ENCODE results near the gene ORC5.
A peak's percentile ranks its signal among the peaks of the same experiment; 100 is the strongest.

The ORC5 gene

DNA sequence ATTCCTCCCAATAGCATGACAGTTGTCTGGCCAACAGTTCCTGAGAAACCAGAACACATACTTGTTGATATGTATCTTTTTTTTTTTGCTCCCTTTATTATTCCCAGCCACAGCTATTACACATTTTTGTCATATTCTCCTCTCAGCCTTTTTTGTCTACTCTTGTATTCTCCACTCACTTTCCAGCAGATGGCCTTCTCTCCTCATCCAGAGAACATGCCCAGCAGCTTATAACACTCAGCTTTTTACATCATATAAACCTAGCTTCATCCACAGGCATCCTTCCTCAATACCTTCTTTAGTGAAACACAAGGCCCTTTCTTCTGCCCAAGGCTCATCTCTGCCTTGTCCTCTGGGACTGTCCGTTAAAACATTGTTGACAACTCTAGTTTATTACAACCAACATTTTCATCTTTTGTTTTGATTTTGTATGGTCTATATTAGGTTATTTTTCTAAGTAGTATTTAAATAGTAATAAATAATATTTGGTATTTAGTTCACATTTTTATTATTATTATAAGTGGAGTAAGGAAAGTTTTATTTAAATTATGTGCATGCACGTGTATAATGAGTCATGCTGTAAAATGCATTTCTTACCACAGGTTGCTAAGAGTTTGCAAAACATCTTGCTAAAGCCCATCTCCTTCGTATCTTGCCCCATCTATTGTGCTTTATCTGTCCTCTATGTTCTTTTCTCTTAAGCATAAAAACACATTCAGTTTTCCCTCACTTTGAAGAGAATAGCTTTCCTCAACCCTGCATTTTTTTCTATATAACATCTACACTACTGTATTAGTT, 101.5 kb downstream of the ORC5 start:
- no peaks in the 10 kb centered on the region for H3K79me2 ChIP-seq (ENCODE audit: insufficient read depth, low read length)
- no peak overlapping the region for H2AFZ ChIP-seq (ENCODE audit: low read length)
- H3K36me3 ChIP-seq (ENCODE audit: insufficient read depth, low read length), result no peaks in the 10 kb centered on the region
- no peak overlapping the region for H3K27ac ChIP-seq (ENCODE audit: low read depth, low read length, poor library complexity, severe bottlenecking)
- no peaks in the 10 kb centered on the region for H3F3A ChIP-seq (ENCODE audit: insufficient read depth, low read length)
- no peak overlapping the region for H3K4me2 ChIP-seq (ENCODE audit: low read length)
- no peaks in the 10 kb centered on the region for H3K9me3 ChIP-seq (ENCODE audit: low read length)
- no peaks in the 10 kb centered on the region for H3K27me3 ChIP-seq (ENCODE audit: insufficient read depth, low read length)
- no peak overlapping the region for H3K4me3 ChIP-seq (ENCODE audit: low read depth, low read length, poor library complexity, severe bottlenecking)
- no peaks in the 10 kb centered on the region for H3K4me1 ChIP-seq (ENCODE audit: insufficient read depth, low read length, severe bottlenecking)
- H4K20me1 ChIP-seq (ENCODE audit: insufficient read depth, low read length), result no peaks in the 10 kb centered on the region
- H3K9me2 ChIP-seq (ENCODE audit: low read depth, low read length), result no peaks in the 10 kb centered on the region
- 0 out of 2 replicates have a peak, but pooled peaks have one; percentile 17 for TF ChIP-seq CTCF (IDR thresholded peaks at IDR 0.05; ENCODE audit: low read length)
- TF ChIP-seq EZH2 (IDR thresholded peaks at IDR 0.05; ENCODE audit: borderline replicate concordance, low read length), result no peak
- no peak overlapping the region for H3K9ac ChIP-seq (ENCODE audit: low read length)

DNA sequence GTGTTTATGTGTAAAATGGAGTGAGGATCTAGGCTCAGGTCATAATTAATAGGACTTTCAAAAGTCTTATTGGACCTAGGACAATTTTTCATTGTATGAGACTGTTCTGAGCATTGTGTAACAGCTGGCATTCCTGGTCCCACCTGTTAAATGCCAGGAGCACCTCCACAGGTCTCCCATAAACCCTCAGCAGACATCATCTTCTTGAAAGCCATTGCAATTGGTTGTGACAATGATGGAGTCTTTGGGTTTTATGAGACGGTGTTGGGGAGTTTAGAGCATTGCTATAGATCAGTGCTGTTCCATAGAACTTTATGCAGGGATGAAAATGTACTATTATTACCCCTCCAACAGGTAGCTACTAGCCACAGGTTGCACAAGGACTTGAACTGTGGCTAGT, 108.9 kb downstream of the ORC5 start:
- no peaks in the 10 kb centered on the region for H3K79me2 ChIP-seq (ENCODE audit: insufficient read depth, low read length)
- no peaks in the 10 kb centered on the region for H3K4me1 ChIP-seq (ENCODE audit: insufficient read depth, low read length, severe bottlenecking)
- H3K36me3 ChIP-seq (ENCODE audit: insufficient read depth, low read length), result no peaks in the 10 kb centered on the region
- no peak overlapping the region for H2AFZ ChIP-seq (ENCODE audit: low read length)
- H3K9ac ChIP-seq (ENCODE audit: low read length), result no peak overlapping the region
- no peaks in the 10 kb centered on the region for H3F3A ChIP-seq (ENCODE audit: insufficient read depth, low read length)
- no peaks in the 10 kb centered on the region for H3K27me3 ChIP-seq (ENCODE audit: insufficient read depth, low read length)
- H3K9me2 ChIP-seq (ENCODE audit: low read depth, low read length), result no peaks in the 10 kb centered on the region
- no peak overlapping the region for H3K4me2 ChIP-seq (ENCODE audit: low read length)
- H3K9me3 ChIP-seq (ENCODE audit: low read length), result no peaks in the 10 kb centered on the region
- TF ChIP-seq CTCF (IDR thresholded peaks at IDR 0.05; ENCODE audit: low read length) (no peak), EZH2 (IDR thresholded peaks at IDR 0.05; ENCODE audit: borderline replicate concordance, low read length) (no peak)
- H3K27ac ChIP-seq (ENCODE audit: low read depth, low read length, poor library complexity, severe bottlenecking), result no peak overlapping the region
- no peaks in the 10 kb centered on the region for H4K20me1 ChIP-seq (ENCODE audit: insufficient read depth, low read length)
- no peak overlapping the region for H3K4me3 ChIP-seq (ENCODE audit: low read depth, low read length, poor library complexity, severe bottlenecking)

- H3F3A ChIP-seq (ENCODE audit: insufficient read depth, low read length), result no peaks in the 10 kb centered on the region
- H3K27ac ChIP-seq (ENCODE audit: low read depth, low read length, poor library complexity, severe bottlenecking), result no peak overlapping the region
- no peaks in the 10 kb centered on the region for H3K79me2 ChIP-seq (ENCODE audit: insufficient read depth, low read length)
- H3K9me2 ChIP-seq (ENCODE audit: low read depth, low read length), result no peaks in the 10 kb centered on the region
- H2AFZ ChIP-seq (ENCODE audit: low read length), result no peak overlapping the region
- H3K9ac ChIP-seq (ENCODE audit: low read length), result no peak overlapping the region
- no peak overlapping the region for H3K4me2 ChIP-seq (ENCODE audit: low read length)
- no peaks in the 10 kb centered on the region for H3K27me3 ChIP-seq (ENCODE audit: insufficient read depth, low read length)
- TF ChIP-seq CTCF (IDR thresholded peaks at IDR 0.05; ENCODE audit: low read length) (peak; percentile 50), EZH2 (IDR thresholded peaks at IDR 0.05; ENCODE audit: borderline replicate concordance, low read length) (no peak)
- no peaks in the 10 kb centered on the region for H3K4me1 ChIP-seq (ENCODE audit: insufficient read depth, low read length, severe bottlenecking)
- H4K20me1 ChIP-seq (ENCODE audit: insufficient read depth, low read length), result no peaks in the 10 kb centered on the region
- H3K36me3 ChIP-seq (ENCODE audit: insufficient read depth, low read length), result no peaks in the 10 kb centered on the region
- H3K4me3 ChIP-seq (ENCODE audit: low read depth, low read length, poor library complexity, severe bottlenecking), result no peak overlapping the region
- no peaks in the 10 kb centered on the region for H3K9me3 ChIP-seq (ENCODE audit: low read length)
Observed at GRCh38 chr7:104096683-104097082, 111.1 kb downstream of the ORC5 start.

Measured in OCI-LY1 (cell line).